K562 (cell line): ENCODE measurements around the gene TEAD3.

ENCODE experiments used
- BCOR ChIP-seq: fragments of 450-650 bp; IDR thresholded peaks from 2 replicates; pipeline ENCODE4 v1.6.1; 2016
- HNRNPL ChIP-seq: fragments of 200-400 bp; formaldehyde crosslinking; IDR thresholded peaks from 2 replicates; pipeline ENCODE4 v1.6.1; 2017; ENCODE audit warnings: low read depth, mild to moderate bottlenecking, low read length
- MTA3 ChIP-seq: fragments of 450-650 bp; formaldehyde crosslinking; IDR thresholded peaks from 2 replicates; pipeline ENCODE4 v1.6.1; 2017; ENCODE audit warnings: mild to moderate bottlenecking, borderline replicate concordance
- RUNX1 ChIP-seq: sonication (generic); IDR thresholded peaks from 2 replicates; pipeline ENCODE4 v1.6.1; 2016; ENCODE audit warnings: antibody characterized with exemption, low read depth
- SPI1 ChIP-seq: IDR thresholded peaks from 2 replicates; pipeline ENCODE4 v1.6.1; 2011; ENCODE audit warnings: low read depth, low read length, control low read depth, borderline replicate concordance
- SREBF1 ChIP-seq: fragments of 150-350 bp; IDR thresholded peaks from 2 replicates; pipeline ENCODE4 v1.6.1; 2014; ENCODE audit warnings: antibody characterized with exemption, low read depth, low read length, borderline replicate concordance
- TF ChIP-seq, protein P1 (sequence below), 3 experiments: IDR thresholded peaks in 2 of 3; conservative IDR thresholded peaks in 1 of 3; 2 replicates each; pipeline ENCODE4 v1.5.1; 2011 to 2012; ENCODE audit warnings: low read length in 3 of 3, mild to moderate bottlenecking in 3 of 3, control low read depth in 2 of 3, improper control_type of control experiment in 1 of 3, inconsistent platforms in 1 of 3, low read depth in 1 of 3, mixed read lengths in 1 of 3, moderate library complexity in 1 of 3; ENCODE audit not compliant: insufficient read depth in 2 of 3
- TF ChIP-seq, protein P2 (sequence below): fragments of 450-650 bp; IDR thresholded peaks from 2 replicates; pipeline ENCODE4 v1.6.1; 2017; ENCODE audit warnings: mild to moderate bottlenecking, moderate library complexity
- TF ChIP-seq, protein P3 (sequence below): fragments of 450-650 bp; IDR thresholded peaks from 2 replicates; pipeline ENCODE4 v1.6.1; 2016

DNA sequence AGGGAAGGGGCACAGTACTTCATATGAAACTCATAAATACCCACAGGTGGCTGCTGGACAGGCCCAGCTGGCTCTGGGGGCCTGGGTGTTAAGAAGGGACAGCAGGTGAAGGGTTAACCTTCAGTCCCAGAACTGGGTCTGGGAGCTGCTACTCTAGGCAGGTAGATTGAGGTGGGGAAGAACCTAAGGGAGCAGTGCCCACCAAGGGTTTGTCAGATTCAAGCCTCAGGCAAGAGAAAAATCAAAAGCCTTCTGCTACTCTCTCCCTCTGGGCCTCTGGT lies 23.1 kb downstream of the TEAD3 start:
- TF ChIP-seq HNRNPL: no peak
- no peak for TF ChIP-seq SPI1
- no peak for TF ChIP-seq SREBF1
- TF ChIP-seq BCOR: no peak
- TF ChIP-seq, protein P1, sequence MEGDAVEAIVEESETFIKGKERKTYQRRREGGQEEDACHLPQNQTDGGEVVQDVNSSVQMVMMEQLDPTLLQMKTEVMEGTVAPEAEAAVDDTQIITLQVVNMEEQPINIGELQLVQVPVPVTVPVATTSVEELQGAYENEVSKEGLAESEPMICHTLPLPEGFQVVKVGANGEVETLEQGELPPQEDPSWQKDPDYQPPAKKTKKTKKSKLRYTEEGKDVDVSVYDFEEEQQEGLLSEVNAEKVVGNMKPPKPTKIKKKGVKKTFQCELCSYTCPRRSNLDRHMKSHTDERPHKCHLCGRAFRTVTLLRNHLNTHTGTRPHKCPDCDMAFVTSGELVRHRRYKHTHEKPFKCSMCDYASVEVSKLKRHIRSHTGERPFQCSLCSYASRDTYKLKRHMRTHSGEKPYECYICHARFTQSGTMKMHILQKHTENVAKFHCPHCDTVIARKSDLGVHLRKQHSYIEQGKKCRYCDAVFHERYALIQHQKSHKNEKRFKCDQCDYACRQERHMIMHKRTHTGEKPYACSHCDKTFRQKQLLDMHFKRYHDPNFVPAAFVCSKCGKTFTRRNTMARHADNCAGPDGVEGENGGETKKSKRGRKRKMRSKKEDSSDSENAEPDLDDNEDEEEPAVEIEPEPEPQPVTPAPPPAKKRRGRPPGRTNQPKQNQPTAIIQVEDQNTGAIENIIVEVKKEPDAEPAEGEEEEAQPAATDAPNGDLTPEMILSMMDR (IDR thresholded peaks at IDR 0.05 in 2 of 3, conservative IDR thresholded peaks at IDR 0.05 in 1 of 3; ENCODE audit: insufficient read depth in 2 of 3, low read depth in 1 of 3, low read length in 3 of 3): no peak
- TF ChIP-seq, protein P2, sequence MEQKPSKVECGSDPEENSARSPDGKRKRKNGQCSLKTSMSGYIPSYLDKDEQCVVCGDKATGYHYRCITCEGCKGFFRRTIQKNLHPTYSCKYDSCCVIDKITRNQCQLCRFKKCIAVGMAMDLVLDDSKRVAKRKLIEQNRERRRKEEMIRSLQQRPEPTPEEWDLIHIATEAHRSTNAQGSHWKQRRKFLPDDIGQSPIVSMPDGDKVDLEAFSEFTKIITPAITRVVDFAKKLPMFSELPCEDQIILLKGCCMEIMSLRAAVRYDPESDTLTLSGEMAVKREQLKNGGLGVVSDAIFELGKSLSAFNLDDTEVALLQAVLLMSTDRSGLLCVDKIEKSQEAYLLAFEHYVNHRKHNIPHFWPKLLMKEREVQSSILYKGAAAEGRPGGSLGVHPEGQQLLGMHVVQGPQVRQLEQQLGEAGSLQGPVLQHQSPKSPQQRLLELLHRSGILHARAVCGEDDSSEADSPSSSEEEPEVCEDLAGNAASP: no peak
- no peak for TF ChIP-seq MTA3
- TF ChIP-seq, protein P3, sequence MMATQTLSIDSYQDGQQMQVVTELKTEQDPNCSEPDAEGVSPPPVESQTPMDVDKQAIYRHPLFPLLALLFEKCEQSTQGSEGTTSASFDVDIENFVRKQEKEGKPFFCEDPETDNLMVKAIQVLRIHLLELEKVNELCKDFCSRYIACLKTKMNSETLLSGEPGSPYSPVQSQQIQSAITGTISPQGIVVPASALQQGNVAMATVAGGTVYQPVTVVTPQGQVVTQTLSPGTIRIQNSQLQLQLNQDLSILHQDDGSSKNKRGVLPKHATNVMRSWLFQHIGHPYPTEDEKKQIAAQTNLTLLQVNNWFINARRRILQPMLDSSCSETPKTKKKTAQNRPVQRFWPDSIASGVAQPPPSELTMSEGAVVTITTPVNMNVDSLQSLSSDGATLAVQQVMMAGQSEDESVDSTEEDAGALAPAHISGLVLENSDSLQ: no peak
- TF ChIP-seq RUNX1: no peak
